ENCODE measurements around the gene FUT1. TPM values are rescaled to one million over a fixed set of nuclear protein-coding genes. Genes with fewer than 3 reads are reported as not detected.

FUT1 gene
- total and polyA plus RNA-seq, 9 of the 15 experiments (the other 6 are each of a cell fraction or from before 2014, with no cell fraction given) = 2.3 to 18.5 (median 8.8) TPM

GRCh38 chr19:48795055-48795684 lies 42.7 kb upstream of the FUT1 start (continued):
- no peak for TF ChIP-seq SFPQ (IDR thresholded peaks at IDR 0.05; ENCODE audit: low read depth, low read length)

- ChIA-PET POLR2A (interaction anchor here (1.2 to 2.7 kb wide), 7 partner anchors 9 to 173 kb away, joined by 3 to 18 read pairs (median 5); partner anchors contain the start of gene BCAT2), CTCF (ENCODE audit: low intra/inter-chr PET ratio) (interaction anchor here (0.7 to 3.0 kb wide), 4 partner anchors 42 to 279 kb away, joined by 3 to 36 read pairs (median 20); partner anchors contain the start of gene HSD17B14)
- no peaks in the 10 kb centered on the region for H3K27me3 ChIP-seq (ENCODE audit: control insufficient read depth in 2 of 2, insufficient read depth in 2 of 2, low read length in 2 of 2)
- no peak overlapping the region for H3K4me2 ChIP-seq (ENCODE audit: insufficient read depth, low read length)
- H3K36me3 ChIP-seq (ENCODE audit: control insufficient read depth, insufficient read depth, low read length) = peaks cover 8% of the 10 kb centered on the region; the same call in 1 of the 3 replicates
- no TSS peak for BruUV-seq (replicated peaks)
- ATAC-seq (no peak), DNase-seq (ENCODE audit: extremely low read depth in 1 of 4, low spot score in 3 of 4) (no peak), FAIRE-seq (no peak)
- peak overlapping the region in 1 of 2 experiments; percentile 87; a peak in 2 of 4 replicates for H3K9ac ChIP-seq (ENCODE audit: insufficient read depth in 1 of 2, low read depth in 2 of 2, low read length in 2 of 2)
- no peak overlapping the region for H3K27ac ChIP-seq (ENCODE audit: extremely low read depth, low read depth, low read length)
- H3K4me3 ChIP-seq = no peak overlapping the region
- in situ Hi-C loops (cut with MboI) = loop anchor here (5.0 to 10.0 kb wide), 3 partner anchors 48 to 431 kb away; no protein-coding TSS in a partner anchor
- intact Hi-C loops (cut with micrococcal nuclease) = loop anchor here (2.0 kb wide), 1 partner anchor 177 kb away; no protein-coding TSS in a partner anchor
- WGBS (ENCODE audit: insufficient coverage, low coverage, missing lambda C conversion rate) = 63% methylated on average over 6 of the region's 6 CpGs
- peaks cover 3 to 17% of the 10 kb centered on the region in 2 experiments; a peak in 4 of 5 replicates for H3K4me1 ChIP-seq (replicated peaks in 1 of 2; ENCODE audit: control insufficient read depth in 2 of 2, insufficient read depth in 2 of 2, low read length in 2 of 2)
- H3K9me1 ChIP-seq (ENCODE audit: control insufficient read depth, insufficient read depth, low read length) = no peaks in the 10 kb centered on the region
- TF ChIP-seq FOXK2 (conservative IDR thresholded peaks at IDR 0.05 in 1 of 2, IDR thresholded peaks at IDR 0.05 in 1 of 2; ENCODE audit: low read depth in 2 of 2) = no peak
- TF ChIP-seq ZNF121 (CRISPR knock-in tag; conservative IDR thresholded peaks at IDR 0.05) = peak; percentile 78; the same call in 1 of the 2 replicates
- no peak for TF ChIP-seq JUN (IDR thresholded peaks at IDR 0.05; ENCODE audit: borderline replicate concordance, low read depth, low read length)
- 0 out of 2 replicates have a peak, but pooled peaks have one; percentile 1 for TF ChIP-seq JUN (CRISPR knock-in tag; IDR thresholded peaks at IDR 0.05; ENCODE audit: borderline replicate concordance)
- no peak for TF ChIP-seq ZNF445 (CRISPR knock-in tag; IDR thresholded peaks at IDR 0.05; ENCODE audit: low read depth)
- no peak for TF ChIP-seq ZNF431 (CRISPR knock-in tag; IDR thresholded peaks at IDR 0.05)
- TF ChIP-seq ZNF408 (CRISPR knock-in tag; IDR thresholded peaks at IDR 0.05; ENCODE audit: low read depth) = no peak
- TF ChIP-seq GTF2B (IDR thresholded peaks at IDR 0.05; ENCODE audit: extremely low read depth, insufficient read length) = no peak
- no peaks in the 10 kb centered on the region for H4K20me1 ChIP-seq (replicated peaks; ENCODE audit: control insufficient read depth, insufficient read depth, low read length)
- no peaks in the 10 kb centered on the region for H3K79me2 ChIP-seq (ENCODE audit: control insufficient read depth, insufficient read depth, low read length)
- H3K9me3 ChIP-seq (replicated peaks; ENCODE audit: control insufficient read depth, insufficient read depth, low read depth, low read length) = no peaks in the 10 kb centered on the region
- H2AFZ ChIP-seq (ENCODE audit: low read depth, low read length) = no peak overlapping the region
These were observed 41.9 kb upstream of the FUT1 start for GRCh38 chr19:48794291-48794690.

All from K562 (cell line).